ENCODE results near the gene TRAF4.

The TRAF4 gene

GRCh38 chr17:28703552-28704218, 40.1 kb upstream of the TRAF4 start:
- no peak for DNase-seq (ENCODE audit: low read depth)

GRCh38 chr17:28704219-28704858, 39.5 kb upstream of the TRAF4 start:
- no peak for DNase-seq (ENCODE audit: low read depth)
- H3K4me3 ChIP-seq (ENCODE audit: control insufficient read depth, low read depth, low read length): no peak overlapping the region
- TF ChIP-seq CTCF (conservative IDR thresholded peaks at IDR 0.05; ENCODE audit: control insufficient read depth, insufficient read depth, low read depth, low read length): no peak

More at GRCh38 chr17:28703552-28704218, 40.1 kb upstream of the TRAF4 start:
- TF ChIP-seq CTCF (conservative IDR thresholded peaks at IDR 0.05; ENCODE audit: control insufficient read depth, insufficient read depth, low read depth, low read length): no peak
- no peak overlapping the region for H3K4me3 ChIP-seq (ENCODE audit: control insufficient read depth, low read depth, low read length)

GRCh38 chr17:28705074-28705659, 38.6 kb upstream of the TRAF4 start:
- no peak for DNase-seq (ENCODE audit: low read depth)
- no peak for TF ChIP-seq CTCF (conservative IDR thresholded peaks at IDR 0.05; ENCODE audit: control insufficient read depth, insufficient read depth, low read depth, low read length)
- no peak overlapping the region for H3K4me3 ChIP-seq (ENCODE audit: control insufficient read depth, low read depth, low read length)

- H3K4me3 ChIP-seq (ENCODE audit: control insufficient read depth, low read depth, low read length): no peak overlapping the region
- TF ChIP-seq CTCF (conservative IDR thresholded peaks at IDR 0.05; ENCODE audit: control insufficient read depth, insufficient read depth, low read depth, low read length): no peak
- no peak for DNase-seq (ENCODE audit: low read depth)
Measured at GRCh38 chr17:28705728-28706334, 38.0 kb upstream of the TRAF4 start.

GRCh38 chr17:28706471-28707338, 37.1 kb upstream of the TRAF4 start:
- no peak for DNase-seq (ENCODE audit: low read depth)
- no peak overlapping the region for H3K4me3 ChIP-seq (ENCODE audit: control insufficient read depth, low read depth, low read length)
- no peak for TF ChIP-seq CTCF (conservative IDR thresholded peaks at IDR 0.05; ENCODE audit: control insufficient read depth, insufficient read depth, low read depth, low read length)

- TF ChIP-seq CTCF (conservative IDR thresholded peaks at IDR 0.05; ENCODE audit: control insufficient read depth, insufficient read depth, low read depth, low read length): no peak
- no peak for DNase-seq (ENCODE audit: low read depth)
- no peak overlapping the region for H3K4me3 ChIP-seq (ENCODE audit: control insufficient read depth, low read depth, low read length)
Measured at GRCh38 chr17:28707339-28707720, 36.5 kb upstream of the TRAF4 start.

Data from fibroblast of mammary gland (primary cell).